NCI-H1694 (cell line): ENCODE measurements around the gene ERO1B.
"Not testable (repeated sequence)": the region's sequence is repeated elsewhere in the genome, so short reads cannot be mapped to it uniquely, and the experiment has no call there.

Source experiments
- DNase-seq: peaks from one replicate; lab custom pipeline; 2025; lab: John Stamatoyannopoulos, UW

ERO1B gene

GRCh38 chr1:236188084-236188483 lies 93.7 kb downstream of the ERO1B start:
- not testable (repeated sequence) for DNase-seq

GRCh38 chr1:236186471-236186870 lies 95.3 kb downstream of the ERO1B start:
- not testable (repeated sequence) for DNase-seq

- no peak for DNase-seq
Observed at GRCh38 chr1:236185687-236186086, 96.1 kb downstream of the ERO1B start.

GRCh38 chr1:236181059-236181458 lies 100.7 kb downstream of the ERO1B start:
- DNase-seq, result no peak

GRCh38 chr1:236179634-236180033 lies 102.1 kb downstream of the ERO1B start:
- no peak for DNase-seq

GRCh38 chr1:236176337-236177336 lies 105.1 kb downstream of the ERO1B start:
- no peak for DNase-seq

GRCh38 chr1:236175642-236176336 lies 106.0 kb downstream of the ERO1B start:
- DNase-seq, result no peak

GRCh38 chr1:236173174-236173767 lies 108.5 kb downstream of the ERO1B start:
- DNase-seq, result no peak

GRCh38 chr1:236172041-236172579 lies 109.6 kb downstream of the ERO1B start:
- no peak for DNase-seq

- DNase-seq, result no peak
Observed at GRCh38 chr1:236168716-236169429, 112.9 kb downstream of the ERO1B start.

- DNase-seq, result no peak
Observed at GRCh38 chr1:236167578-236167977, 114.2 kb downstream of the ERO1B start.

- no peak for DNase-seq
Observed at GRCh38 chr1:236167154-236167553, 114.6 kb downstream of the ERO1B start.

- no peak for DNase-seq
Observed at GRCh38 chr1:236166041-236166440, 115.7 kb downstream of the ERO1B start.
